OCI-LY7 (cell line): ENCODE data around the gene HIVEP2. TPM values are rescaled to one million over a fixed set of nuclear protein-coding genes. Genes with fewer than 3 reads are reported as not detected.

ENCODE experiments used
- BruUV-seq: library from RNA; stranded (reverse); fragments of 400-500 nt; replicated peaks from 2 replicates; lab custom pipeline; 2021; lab: Mats Ljungman, UMichigan
- CTCF ChIA-PET: fragments of 300-600 bp; sonication (Branson Sonifier 250); formaldehyde crosslinking; loops from one replicate; lab custom pipeline; 2022; ENCODE audit warnings: antibody characterized with exemption; ENCODE audit not compliant: unreplicated experiment; lab: Charles Lee
- POLR2A ChIA-PET: fragments of 300-600 bp; sonication (Branson Sonifier 250); formaldehyde crosslinking; loops from one replicate; lab custom pipeline; 2022; ENCODE audit warnings: antibody characterized with exemption; lab: Charles Lee
- DNase-seq: peaks from one replicate; pipeline ENCODE4 v3.0.0-alpha.2; 2015; ENCODE audit warnings: low spot score
- H2AFZ ChIP-seq: fragments of 200-600 bp; sonication (generic), shearing (Covaris generic); 2 replicates; pipeline ENCODE4 v1.6.1; 2014; ENCODE audit warnings: mild to moderate bottlenecking, antibody characterized with exemption, low read length, moderate library complexity
- H3K27ac ChIP-seq: fragments of 200-600 bp; sonication (generic); 2 replicates; pipeline ENCODE4 v1.5.1; 2014; ENCODE audit warnings: mixed run types, low read depth, mild to moderate bottlenecking, moderate library complexity, low read length, inconsistent platforms; ENCODE audit not compliant: poor library complexity, severe bottlenecking
- H3K36me3 ChIP-seq: fragments of 200-600 bp; sonication (generic); 2 replicates; pipeline ENCODE4 v1.6.1; 2014; ENCODE audit warnings: mild to moderate bottlenecking, antibody characterized with exemption, low read length, moderate library complexity, mixed read lengths; ENCODE audit not compliant: insufficient read depth
- H3K4me1 ChIP-seq: fragments of 200-600 bp; sonication (generic); 2 replicates; pipeline ENCODE4 v1.5.1; 2014; ENCODE audit warnings: mild to moderate bottlenecking, low read length; ENCODE audit not compliant: insufficient read depth, poor library complexity, severe bottlenecking
- H3K4me2 ChIP-seq: fragments of 200-600 bp; sonication (generic); 2 replicates; pipeline ENCODE4 v1.6.1; 2014; ENCODE audit warnings: mild to moderate bottlenecking, low read length
- H3K4me3 ChIP-seq: fragments of 200-600 bp; sonication (generic); 2 replicates; pipeline ENCODE4 v1.5.1; 2014; ENCODE audit warnings: mild to moderate bottlenecking, low read depth, low read length; ENCODE audit not compliant: poor library complexity, severe bottlenecking
- H3K79me2 ChIP-seq: fragments of 200-600 bp; sonication (generic); 2 replicates; pipeline ENCODE4 v1.6.1; 2016; ENCODE audit warnings: low read depth, mild to moderate bottlenecking, low read length, moderate library complexity, mixed read lengths; ENCODE audit not compliant: insufficient read depth
- H3K9me2 ChIP-seq: fragments of 200-600 bp; sonication (generic); 2 replicates; pipeline ENCODE4 v1.6.1; 2016; ENCODE audit warnings: mild to moderate bottlenecking, low read length, mixed read lengths; ENCODE audit not compliant: insufficient read depth
- H3K9me3 ChIP-seq: fragments of 200-600 bp; sonication (generic); 2 replicates; pipeline ENCODE4 v1.6.1; 2014; ENCODE audit warnings: mild to moderate bottlenecking, mixed run types, low read length, mixed read lengths
- H4K20me1 ChIP-seq: fragments of 200-600 bp; sonication (generic); 2 replicates; pipeline ENCODE4 v1.6.1; 2014; ENCODE audit warnings: mild to moderate bottlenecking, antibody characterized with exemption, low read length, moderate library complexity, mixed read lengths; ENCODE audit not compliant: insufficient read depth
- CTCF ChIP-seq: fragments of 200-600 bp; sonication (generic); conservative IDR thresholded peaks from 2 replicates; pipeline ENCODE4 v1.5.1; 2014; ENCODE audit warnings: mild to moderate bottlenecking, antibody characterized with exemption, low read length, moderate library complexity, mixed read lengths
- EZH2phosphoT487 ChIP-seq: fragments of 200-600 bp; sonication (generic); IDR thresholded peaks from 2 replicates; pipeline ENCODE4 v1.6.1; 2018; ENCODE audit warnings: low read depth, borderline replicate concordance, mild to moderate bottlenecking, mixed run types, antibody characterized with exemption, low read length, moderate library complexity, mixed read lengths
- intact Hi-C: fragments of 100-400 bp; cut with micrococcal nuclease; formaldehyde crosslinking; loops from one replicate; pipeline ENCODE4 v1.10.0; 2022; ENCODE audit not compliant: unreplicated experiment
- total RNA-seq, 2 experiments: library from RNA; depleted of rRNA in 1 of 2; stranded (reverse); fragments of >200 nt in 1 of 2; shearing (Covaris generic) in 1 of 2; gene quantifications; 2 replicates each; pipeline ENCODE4 v1.2.3, GENCODE V29; 2014 to 2022

The HIVEP2 gene
- total RNA-seq, 2 experiments from 2014 or later = 18.8 to 24.6 TPM

GRCh38 chr6:142771162-142771561, 173.8 kb downstream of the HIVEP2 start:
- ChIA-PET CTCF (no interaction called here), POLR2A (no interaction called here)
- Histone ChIP-seq H3K36me3 (peaks cover 82% of the 10 kb centered on the region), H4K20me1 (no peaks in the 10 kb centered on the region), H3K4me2 (no peak overlapping the region), H3K9me2 (no peaks in the 10 kb centered on the region), H3K4me1 (no peaks in the 10 kb centered on the region), H3K27ac (no peak overlapping the region), H3K4me3 (no peak overlapping the region), H2AFZ (no peak overlapping the region), H3K79me2 (no peaks in the 10 kb centered on the region), H3K9me3 (no peaks in the 10 kb centered on the region)
- no peak for DNase-seq
- intact Hi-C loops = no loop called here
- TF ChIP-seq CTCF = no peak
- no peak for TF ChIP-seq EZH2phosphoT487
- no TSS peak for BruUV-seq

- H3K36me3 ChIP-seq = peaks cover 82% of the 10 kb centered on the region
- CTCF ChIA-PET = no interaction called here
Measured at GRCh38 chr6:142765306-142765705, 179.7 kb downstream of the HIVEP2 start.

More at GRCh38 chr6:142765306-142765705, 179.7 kb downstream of the HIVEP2 start:
- no peak overlapping the region for H3K4me3 ChIP-seq
- H3K9me2 ChIP-seq = no peaks in the 10 kb centered on the region
- no peak overlapping the region for H3K4me2 ChIP-seq
- intact Hi-C loops = no loop called here
- no peak overlapping the region for H3K27ac ChIP-seq
- BruUV-seq = no TSS peak
- H2AFZ ChIP-seq = no peak overlapping the region
- POLR2A ChIA-PET = interaction anchor here (0.7 kb wide), 1 partner anchor 25 kb away, joined by 3 read pairs; no protein-coding TSS in a partner anchor
- DNase-seq = no peak
- TF ChIP-seq CTCF (no peak), EZH2phosphoT487 (no peak)
- no peaks in the 10 kb centered on the region for H3K79me2 ChIP-seq
- no peaks in the 10 kb centered on the region for H4K20me1 ChIP-seq
- no peaks in the 10 kb centered on the region for H3K9me3 ChIP-seq
- H3K4me1 ChIP-seq = peaks cover 5% of the 10 kb centered on the region
